NK-92 treated with Interleukin-12 subunit alpha and Interleukin-12 subunit beta, amount 100 ng/mL, for 24 hours (cell line): ENCODE data around the gene TCF4.

Source experiments
- DNase-seq: peaks from one replicate; lab custom pipeline; 2025; lab: John Stamatoyannopoulos, UW

The TCF4 gene

DNA sequence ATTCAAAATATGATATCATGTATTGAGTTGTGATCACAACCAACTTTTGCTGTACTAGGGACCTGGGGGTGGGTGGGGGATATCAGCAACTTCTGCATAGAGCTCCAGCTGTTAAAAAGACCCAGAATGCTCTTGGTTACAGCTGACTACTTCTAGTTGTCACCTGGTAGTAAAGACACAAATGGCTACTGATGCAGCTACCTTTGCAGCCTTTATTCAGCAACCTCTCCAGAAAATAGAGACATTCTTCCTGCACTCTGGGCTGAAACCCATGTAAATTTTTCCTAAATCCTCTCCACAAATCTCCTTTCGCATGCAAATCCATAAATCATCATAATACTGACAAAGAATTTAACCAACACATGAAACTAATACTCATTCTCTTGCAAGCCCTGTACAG is 238.3 kb downstream of the TCF4 start:
- no peak for DNase-seq

GRCh38 chr18:55346961-55347740 is 240.8 kb downstream of the TCF4 start:
- no peak for DNase-seq

DNA sequence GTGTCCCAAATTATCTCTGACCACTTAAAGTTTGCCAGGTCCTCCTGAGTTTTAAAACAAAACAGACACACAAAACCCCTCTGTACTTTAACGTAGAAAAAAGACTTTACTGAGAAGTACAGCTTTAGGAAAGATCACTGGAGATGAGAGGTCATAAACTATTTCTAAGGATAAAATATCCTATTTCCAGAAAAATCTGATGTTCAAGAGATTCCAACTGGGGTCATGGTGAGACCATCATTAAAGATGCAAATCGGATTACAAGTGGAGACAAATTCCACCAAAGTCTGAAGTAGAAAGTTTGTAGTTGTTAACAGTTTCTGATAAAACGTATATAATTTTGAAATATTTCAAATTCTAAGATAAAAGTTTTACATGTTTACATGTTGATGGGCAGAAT is 241.6 kb downstream of the TCF4 start:
- DNase-seq: no peak

DNA sequence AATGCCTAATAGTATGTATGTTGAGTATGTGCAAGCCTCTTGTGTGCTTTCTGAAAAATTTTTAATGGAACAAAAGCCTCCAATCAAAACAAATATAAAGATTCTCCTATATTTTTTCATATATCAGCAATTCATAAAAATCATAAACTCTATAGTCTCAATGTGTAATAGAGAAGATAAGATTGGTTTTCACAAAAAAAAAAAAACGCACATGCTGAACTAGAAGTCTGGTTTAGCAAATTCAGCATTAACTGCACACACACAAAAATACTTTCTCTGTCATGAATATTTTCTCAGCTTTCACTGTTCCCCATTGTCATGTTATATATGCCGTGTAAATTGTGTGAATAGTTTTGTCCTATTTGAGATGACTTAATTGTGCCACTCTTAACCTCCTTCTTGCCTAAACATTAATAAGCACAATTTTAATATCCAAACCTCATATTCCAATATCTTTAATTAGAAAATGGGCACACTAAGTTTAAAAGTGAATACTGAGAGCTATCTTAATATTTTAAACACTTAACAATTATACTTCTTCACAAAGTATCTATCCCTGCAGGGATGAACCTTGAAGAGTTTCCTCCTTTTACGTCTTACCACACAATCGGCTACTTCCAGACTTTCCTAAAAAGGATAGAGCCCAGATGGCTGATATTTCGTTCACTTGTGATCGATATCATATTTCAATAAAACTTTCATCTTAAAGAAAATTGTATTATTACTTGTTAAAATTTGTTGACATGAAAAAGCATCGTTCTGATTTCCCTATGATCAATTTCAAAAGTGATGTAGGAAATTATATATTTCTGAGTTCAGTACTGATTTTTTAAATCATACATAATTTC is 242.7 kb downstream of the TCF4 start:
- no peak for DNase-seq

GRCh38 chr18:55343396-55344073 is 244.5 kb downstream of the TCF4 start:
- DNase-seq: no peak

DNA sequence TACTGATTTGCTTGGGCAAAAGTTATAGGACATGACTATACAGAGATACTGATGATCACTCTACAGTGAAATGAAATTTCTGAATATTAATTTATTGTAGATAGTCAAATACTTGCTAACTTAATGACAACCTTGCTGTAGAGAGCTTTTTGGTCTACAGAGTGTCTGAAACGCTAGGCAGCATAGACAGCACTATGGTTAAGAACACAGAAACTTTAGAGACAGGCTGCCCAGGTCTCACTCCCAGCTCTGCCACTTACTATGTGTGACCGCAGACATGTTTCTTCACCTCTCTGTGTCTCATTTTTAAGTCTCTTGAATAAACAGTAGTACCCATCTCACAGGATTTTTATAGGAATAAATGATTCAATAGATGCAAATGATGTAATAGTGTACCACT is 247.0 kb downstream of the TCF4 start:
- no peak for DNase-seq

GRCh38 chr18:55339990-55340389 is 248.0 kb downstream of the TCF4 start:
- DNase-seq: no peak

DNA sequence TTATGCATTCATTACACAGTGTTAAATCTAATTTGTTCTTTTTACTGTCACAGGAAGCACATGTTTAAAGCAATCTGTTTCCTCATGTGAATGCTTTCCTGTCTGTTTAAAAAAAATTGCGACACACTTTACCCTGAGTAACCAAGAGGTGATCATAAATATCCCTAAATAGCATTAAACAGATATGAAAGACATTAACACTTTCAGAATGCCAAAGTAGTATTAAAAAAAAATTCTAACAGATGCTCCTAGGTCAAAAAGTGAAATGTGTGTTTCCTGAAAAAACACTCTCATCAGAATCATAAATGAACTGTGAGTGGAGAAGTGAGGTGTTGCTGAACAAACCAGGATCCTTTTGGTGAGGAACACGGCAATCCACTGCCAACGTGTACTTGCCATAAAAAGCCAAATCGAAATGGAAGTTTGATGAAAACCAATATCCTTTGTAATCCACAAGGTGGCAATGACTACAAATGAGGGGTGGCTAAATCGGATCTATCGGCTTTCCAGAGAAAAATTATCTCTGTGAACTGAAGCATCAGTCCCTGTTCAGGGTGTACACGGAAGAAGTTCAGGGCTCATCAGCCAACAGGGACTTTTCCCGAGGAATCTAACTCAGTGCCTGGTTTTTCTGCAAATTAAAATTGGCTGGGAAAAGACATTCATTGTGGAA is 248.9 kb downstream of the TCF4 start:
- no peak for DNase-seq

DNA sequence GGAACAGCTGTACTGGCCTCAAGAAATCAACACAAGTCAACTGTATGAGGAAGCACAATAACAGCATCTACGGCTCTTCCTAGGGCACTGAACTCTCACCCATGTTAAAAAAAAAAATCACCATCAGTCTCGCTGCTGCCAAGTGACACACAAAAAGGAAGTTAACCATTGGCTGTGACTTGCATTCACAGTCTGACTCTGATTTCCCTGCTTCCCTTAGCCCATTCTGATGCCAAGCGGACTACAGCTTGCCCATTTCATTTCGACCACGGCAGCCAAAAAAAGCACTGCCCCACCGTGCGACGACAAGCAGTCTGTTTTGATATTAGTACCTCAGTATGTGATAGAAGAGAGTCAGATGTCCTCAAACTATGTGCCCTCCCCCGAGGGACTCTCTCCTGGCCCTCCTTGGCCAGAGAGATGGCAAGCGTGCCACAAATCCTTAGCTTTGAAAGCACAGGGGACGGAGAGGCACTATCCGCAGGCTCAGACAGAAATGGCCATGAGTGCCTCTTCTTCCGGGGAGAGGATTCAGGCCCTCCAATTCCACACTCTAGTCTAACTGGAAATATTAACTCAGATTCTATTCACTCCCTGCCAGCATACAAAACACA is 250.0 kb downstream of the TCF4 start:
- DNase-seq: no peak

- DNase-seq: no peak
Observed at GRCh38 chr18:55337138-55337537, 250.9 kb downstream of the TCF4 start.

DNA sequence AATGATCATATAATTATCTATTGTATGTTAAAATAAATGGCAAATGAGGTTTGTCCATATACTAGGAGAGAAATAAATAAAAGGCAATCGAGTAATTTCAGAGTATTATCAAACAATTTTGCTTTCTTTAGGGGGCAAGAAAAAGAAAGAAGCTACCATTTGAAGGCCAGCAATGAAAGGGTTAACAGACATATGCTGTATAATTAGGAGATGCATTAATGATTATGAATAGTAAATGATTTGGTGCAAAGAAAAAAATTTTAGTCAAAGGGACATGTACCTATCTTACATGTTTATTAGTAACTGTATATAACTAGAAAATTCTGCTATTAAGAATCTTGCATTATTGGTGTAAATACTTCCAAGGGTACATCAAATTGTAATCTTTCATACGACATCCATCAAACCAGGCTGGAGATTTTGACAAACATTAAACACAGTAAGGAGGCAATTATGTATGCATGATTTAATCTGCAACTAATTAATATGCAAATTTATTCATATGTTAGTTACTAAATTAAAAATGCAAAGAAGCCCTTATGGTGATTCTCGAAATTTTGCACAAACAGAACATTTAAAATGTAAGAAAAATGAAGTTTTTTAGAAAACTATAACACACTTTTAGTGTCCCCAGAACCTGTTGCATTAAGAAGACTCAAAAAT is 251.4 kb downstream of the TCF4 start:
- DNase-seq: no peak

DNA sequence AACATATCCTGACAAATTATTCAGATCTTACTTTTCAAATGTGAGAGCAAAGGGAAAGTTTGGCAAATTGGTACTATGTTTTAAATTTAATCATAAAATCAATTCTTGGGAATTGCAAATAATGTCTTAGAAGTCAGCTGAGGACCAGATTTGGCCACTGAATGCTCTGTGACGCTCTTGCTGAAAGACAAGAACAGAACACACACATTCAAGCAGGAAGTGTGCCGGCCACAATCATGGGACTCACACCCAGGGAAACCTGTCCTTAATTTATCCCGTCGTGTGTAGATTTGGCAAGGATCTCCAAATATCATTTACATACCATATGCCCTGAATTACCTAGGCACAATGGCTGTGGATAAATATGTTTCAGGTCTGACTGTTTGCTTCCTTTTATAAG is 253.1 kb downstream of the TCF4 start:
- DNase-seq: no peak

- no peak for DNase-seq
Observed at GRCh38 chr18:55331301-55331700, 256.7 kb downstream of the TCF4 start.

- DNase-seq: no peak
Observed at GRCh38 chr18:55328301-55328700, 259.7 kb downstream of the TCF4 start.

DNA sequence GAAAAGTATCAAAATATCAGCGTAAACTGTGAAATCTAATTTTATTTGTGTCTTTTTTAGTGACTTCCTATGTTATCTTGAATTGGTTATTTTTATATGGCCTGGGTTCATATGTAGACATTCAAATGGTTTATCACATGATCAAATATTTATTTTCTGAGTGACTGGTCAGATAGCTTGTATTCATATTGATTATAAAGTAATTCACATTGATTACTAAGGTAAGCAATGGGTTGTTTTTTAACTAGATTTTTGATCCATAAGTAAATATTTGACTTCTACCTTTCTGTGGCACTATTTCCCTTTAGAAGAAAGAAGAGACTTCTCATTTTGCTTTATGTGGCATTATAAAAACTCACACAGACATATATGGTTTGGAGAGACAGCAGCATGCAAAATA is 260.5 kb downstream of the TCF4 start:
- no peak for DNase-seq

- no peak for DNase-seq
Observed at GRCh38 chr18:55326134-55326533, 261.9 kb downstream of the TCF4 start.

GRCh38 chr18:55324166-55324565 is 263.8 kb downstream of the TCF4 start:
- no peak for DNase-seq

DNA sequence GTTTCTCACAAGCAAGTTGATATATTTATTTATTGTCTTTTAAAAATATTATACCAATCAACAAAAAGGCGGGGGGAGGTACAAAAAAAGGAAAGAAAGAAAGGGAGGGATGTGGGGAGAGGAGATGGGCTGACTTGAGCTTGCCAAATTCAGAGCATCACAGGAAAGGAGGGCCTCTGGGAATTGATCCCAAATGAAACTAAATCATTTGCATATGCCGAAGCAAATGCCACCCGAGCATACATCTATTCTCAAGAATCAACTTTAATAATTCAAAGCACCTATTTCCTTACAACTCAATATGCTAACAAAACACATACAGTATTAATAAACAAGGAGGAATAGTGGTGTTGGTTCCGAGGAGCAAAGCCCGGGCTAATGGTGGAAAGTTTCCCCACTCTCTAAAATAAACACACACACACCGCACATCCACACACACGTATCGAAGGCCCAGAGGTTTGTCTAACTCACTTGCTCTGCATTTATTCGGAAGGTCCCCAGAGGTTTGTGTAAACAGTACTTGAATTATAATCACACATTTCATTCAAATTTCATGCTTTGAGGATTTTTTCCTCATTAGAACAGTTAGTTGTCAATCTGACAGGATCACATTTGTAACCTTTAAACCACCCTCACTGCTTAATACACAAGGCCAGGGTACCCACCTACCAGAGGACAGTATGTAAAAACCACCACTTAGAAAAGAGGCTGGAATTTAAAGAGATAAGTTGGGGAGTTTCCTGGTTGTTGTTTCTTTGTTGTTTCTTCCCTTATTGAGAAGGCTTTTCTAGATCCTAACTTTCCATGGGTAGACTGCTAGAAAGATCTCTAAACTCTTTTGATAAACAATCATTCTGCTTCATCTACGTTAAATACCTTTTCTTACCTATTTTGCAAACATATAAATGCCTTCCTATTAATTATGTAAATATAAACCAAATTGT is 264.7 kb downstream of the TCF4 start:
- no peak for DNase-seq

GRCh38 chr18:55322178-55322735 is 265.7 kb downstream of the TCF4 start:
- no peak for DNase-seq
